ENCODE data around the gene DENND2C.

DENND2C gene

GRCh38 chr1:114540272-114540671 is 129.6 kb downstream of the DENND2C start:
- no peak for DNase-seq

- no peak for DNase-seq
Measured at GRCh38 chr1:114536043-114536442, 133.8 kb downstream of the DENND2C start.

GRCh38 chr1:114535401-114535800 is 134.4 kb downstream of the DENND2C start:
- no peak for DNase-seq

Measured in stimulated activated CD4-positive, alpha-beta T cell treated with anti-CD3 and anti-CD28 coated beads, Interleukin-4, amount 100 ng/mL, for 24 hours (primary cell).